GM18951 (cell line): ENCODE measurements around the gene LEFTY2.

Experiments
- POLR2A ChIP-seq: IDR thresholded peaks from 4 replicates; pipeline ENCODE4 v1.6.1; 2011; ENCODE audit warnings: mild to moderate bottlenecking; ENCODE audit not compliant: insufficient read length, insufficient read depth; ENCODE audit errors: extremely low read depth
- in situ Hi-C: fragments of 300-500 bp; cut with MboI; formaldehyde crosslinking; loops from one replicate; pipeline ENCODE4 v1.12.0; 2022; ENCODE audit warnings: low sequenced_read_pairs, mixed read lengths, inconsistent platforms; ENCODE audit not compliant: unreplicated experiment

The LEFTY2 gene

DNA sequence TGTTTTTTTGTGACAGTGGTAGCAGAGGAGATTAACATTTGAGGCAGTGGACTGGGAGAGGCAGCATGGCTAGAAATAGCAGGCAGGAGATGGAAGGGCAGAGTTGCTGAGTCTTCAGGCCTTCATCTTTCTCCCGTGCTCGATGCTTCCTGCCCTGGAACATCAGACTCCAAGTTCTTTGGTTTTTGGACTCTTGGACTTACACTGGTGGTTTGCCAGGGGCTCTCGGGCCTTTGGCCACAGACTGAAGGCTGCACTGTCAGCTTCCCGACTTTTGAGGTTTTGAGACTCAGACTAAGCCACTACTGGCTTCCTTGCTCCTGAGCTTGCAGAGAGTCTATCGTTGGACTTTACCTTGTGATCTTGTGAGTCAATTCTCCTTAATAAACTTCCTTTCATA lies 24.2 kb upstream of the LEFTY2 start:
- in situ Hi-C loops: no loop called here
- no peak for TF ChIP-seq POLR2A

DNA sequence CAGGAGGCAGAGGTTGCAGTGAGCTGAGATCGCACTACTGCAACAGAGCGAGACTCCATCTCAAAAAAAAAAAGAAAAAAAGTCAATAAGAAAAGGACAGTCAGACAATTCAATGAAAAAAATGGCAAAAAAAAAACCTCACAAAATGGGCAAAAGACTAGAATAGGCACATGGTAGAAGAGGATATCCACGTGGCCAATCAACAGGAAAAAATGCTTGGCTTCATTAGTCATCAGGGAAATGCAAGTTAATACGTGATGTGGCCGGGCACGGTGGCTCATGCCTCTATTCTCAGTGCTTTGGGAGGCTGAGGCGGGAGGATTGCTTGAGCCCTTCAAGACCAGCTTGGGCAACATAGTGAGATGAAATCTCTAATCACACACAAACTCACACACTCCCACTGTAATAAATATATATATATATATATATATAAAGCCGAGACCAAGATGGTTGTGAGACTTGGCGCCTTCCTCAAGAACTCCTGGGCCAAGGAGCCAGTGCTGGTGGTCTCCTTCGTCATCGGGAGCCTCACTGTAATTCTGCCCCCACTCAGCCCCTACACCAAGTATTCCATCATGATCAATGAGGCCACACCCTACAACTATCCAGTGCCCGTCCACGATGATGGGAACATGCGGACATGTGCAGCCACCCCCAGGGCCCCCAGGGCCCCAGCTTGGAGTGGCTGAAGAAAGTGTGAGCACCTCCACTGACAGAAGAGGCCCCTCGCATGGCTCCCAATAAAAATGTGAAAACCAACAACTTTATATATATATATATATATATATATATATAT lies 22.9 kb upstream of the LEFTY2 start:
- in situ Hi-C loops: no loop called here
- TF ChIP-seq POLR2A: no peak

DNA sequence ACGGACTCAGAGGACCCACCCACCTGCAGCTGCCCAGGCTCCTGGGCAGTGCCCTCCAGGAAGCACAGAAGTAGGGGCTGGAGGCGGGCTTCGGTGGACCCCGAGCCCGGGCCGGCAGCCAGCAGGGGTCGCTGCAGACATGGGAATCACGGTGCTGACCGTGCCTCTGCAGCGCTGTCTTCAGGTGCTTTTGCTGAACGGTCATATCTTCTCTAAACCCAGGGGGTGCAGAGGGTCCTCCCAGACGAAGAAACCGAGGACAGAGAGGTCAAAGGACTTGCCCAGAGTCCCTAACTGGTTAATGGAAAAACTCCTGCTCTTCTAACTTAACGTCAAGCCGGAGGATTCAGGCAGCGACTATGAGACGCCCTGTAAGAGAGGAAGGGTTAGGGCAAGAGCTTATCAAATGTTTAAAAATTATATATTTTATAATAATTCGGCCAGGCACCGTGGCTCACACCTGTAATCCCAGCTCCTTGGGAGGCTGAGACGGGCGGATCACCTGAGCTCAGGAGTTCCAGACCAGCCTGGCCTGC lies 21.5 kb upstream of the LEFTY2 start:
- in situ Hi-C loops: no loop called here
- no peak for TF ChIP-seq POLR2A

DNA sequence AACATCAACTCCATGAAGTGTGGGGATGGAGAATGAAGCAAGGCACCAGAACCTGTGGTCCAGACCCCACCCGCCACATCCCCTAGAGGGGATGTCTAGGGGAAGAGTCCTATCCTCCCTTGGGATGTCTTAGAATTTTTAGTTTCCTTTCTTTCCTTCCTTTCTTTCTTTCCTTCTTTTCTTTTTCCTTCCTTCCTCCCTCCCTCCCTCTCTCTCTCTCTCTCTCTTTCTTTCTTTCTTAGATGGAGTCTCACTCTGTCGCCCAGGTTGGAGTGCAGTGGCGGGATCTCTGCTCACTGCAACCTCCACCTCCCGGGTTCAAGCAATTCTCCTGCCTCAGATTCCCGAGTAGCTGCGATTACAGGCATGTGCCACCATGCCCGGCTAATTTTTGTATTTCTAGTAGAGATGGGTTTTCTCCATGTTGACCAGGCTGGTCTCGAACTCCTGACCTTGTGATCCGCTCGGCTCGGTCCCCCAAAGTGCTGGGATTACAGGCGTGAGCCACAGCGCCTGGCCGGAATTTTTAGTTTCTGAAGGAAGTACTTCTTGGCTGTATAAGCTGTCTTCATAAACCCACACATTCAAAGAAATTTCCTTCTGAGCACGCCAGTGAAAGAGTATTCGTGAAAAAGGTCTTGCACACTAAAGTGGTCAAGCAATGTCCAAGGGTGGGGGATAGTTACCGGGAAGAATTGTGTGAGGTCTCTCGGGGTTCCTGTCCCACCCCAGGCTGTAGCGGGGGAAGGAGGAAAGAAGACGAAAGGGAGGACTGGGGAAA lies 20.8 kb upstream of the LEFTY2 start:
- TF ChIP-seq POLR2A: no peak
- in situ Hi-C loops: no loop called here

- in situ Hi-C loops: no loop called here
These were observed 17.0 kb upstream of the LEFTY2 start for GRCh38 chr1:225958041-225958440.

GRCh38 chr1:225954753-225955152 lies 13.7 kb upstream of the LEFTY2 start:
- in situ Hi-C loops: no loop called here
- no peak for TF ChIP-seq POLR2A

More at GRCh38 chr1:225958041-225958440, 17.0 kb upstream of the LEFTY2 start:
- TF ChIP-seq POLR2A: no peak

DNA sequence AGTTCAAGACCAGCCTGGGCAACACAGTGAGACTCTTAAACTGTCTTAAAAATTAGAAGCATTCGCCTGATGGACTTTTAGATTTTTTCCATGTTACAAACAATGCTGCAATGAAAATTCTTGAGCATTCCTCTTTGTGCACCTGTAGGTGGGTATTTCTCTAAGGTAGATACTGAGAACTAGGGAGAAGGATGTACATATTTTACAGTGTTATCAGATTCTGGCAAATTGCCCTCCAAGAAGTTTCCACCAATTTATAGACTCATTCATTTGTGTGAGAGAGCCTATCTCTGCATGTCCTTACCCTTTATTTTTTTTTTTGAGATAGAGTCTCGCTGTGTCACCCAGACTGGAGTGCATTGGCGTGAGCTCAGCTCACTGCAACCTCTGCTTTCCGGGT lies 12.3 kb upstream of the LEFTY2 start:
- TF ChIP-seq POLR2A: no peak
- in situ Hi-C loops: no loop called here

- in situ Hi-C loops: no loop called here
- TF ChIP-seq POLR2A: no peak
These were observed 10.0 kb upstream of the LEFTY2 start for GRCh38 chr1:225950905-225951497.

- in situ Hi-C loops: no loop called here
- TF ChIP-seq POLR2A: no peak
These were observed 8.0 kb upstream of the LEFTY2 start for GRCh38 chr1:225949041-225949440.

DNA sequence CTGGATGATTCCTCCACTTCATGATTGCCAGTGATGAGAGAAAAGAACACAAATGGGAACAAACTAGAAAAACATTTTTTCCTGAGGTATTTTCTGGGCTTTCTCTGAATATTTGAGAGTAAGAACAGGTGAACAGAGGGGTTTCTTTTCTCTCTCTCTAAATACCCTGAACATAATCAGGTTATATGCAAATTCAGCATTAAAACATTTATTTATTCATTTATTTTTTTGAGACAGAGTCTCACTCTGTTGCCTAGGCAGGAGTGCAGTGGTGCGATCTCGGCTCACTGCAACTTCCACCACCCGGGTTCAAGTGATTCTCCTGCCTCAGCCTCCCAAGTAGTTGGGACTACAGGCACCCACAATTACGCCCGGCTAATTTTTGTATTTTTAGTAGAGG lies 5.8 kb upstream of the LEFTY2 start:
- in situ Hi-C loops: no loop called here
- no peak for TF ChIP-seq POLR2A

DNA sequence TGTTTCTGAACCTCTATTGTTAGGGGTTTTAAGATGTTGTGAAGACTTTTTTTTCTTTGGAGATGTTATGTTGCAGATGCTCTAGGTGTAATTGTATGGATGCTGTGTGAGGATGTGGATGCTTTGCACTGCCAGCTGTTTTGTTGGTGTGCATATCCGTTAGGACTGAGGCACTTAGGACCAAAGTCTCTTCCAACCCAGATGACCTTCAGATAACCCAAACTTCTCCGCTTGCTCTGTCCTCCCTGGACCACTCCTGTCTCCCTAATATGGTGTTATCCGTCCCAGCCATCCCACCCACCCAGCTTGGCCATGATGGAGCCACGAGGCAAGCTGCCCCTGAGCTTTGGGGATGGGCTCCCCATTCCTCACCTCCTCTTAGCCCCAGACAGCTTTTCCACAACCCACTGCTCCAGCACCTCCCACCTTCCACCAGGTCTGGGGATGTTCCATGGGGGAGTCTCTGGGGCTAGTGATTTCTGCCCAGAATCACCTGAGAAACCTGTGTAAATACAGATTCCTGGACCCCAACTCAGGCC lies 5.1 kb upstream of the LEFTY2 start:
- in situ Hi-C loops: no loop called here

GRCh38 chr1:225945564-225945963 lies 4.5 kb upstream of the LEFTY2 start:
- in situ Hi-C loops: no loop called here
- no peak for TF ChIP-seq POLR2A

More for the DNA sequence above, 5.1 kb upstream of the LEFTY2 start:
- TF ChIP-seq POLR2A: no peak

DNA sequence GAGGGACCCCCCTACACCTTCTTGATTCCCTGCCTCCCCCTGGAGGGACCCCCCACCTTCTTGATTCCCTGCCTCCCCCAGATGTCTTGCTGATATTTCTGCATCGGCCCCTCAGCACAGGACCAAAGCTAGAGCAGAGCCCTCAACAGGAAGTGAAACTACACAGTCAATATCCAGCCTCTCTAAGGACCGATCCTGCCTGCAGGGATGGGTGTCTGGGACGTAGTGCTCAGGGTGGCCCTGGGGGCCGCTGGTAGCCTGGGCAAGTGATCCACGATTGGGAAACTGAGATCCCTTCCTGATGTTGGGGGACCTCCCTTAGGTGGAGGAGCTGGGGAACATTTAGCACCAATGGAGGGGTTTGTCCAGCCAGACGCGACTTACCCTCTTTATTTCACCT lies 3.9 kb upstream of the LEFTY2 start:
- in situ Hi-C loops: no loop called here
- no peak for TF ChIP-seq POLR2A
